ENCODE results near the gene ZNF644.
"Not testable (repeated sequence)": the region's sequence is repeated elsewhere in the genome, so short reads cannot be mapped to it uniquely, and the experiment has no call there.

DNA sequence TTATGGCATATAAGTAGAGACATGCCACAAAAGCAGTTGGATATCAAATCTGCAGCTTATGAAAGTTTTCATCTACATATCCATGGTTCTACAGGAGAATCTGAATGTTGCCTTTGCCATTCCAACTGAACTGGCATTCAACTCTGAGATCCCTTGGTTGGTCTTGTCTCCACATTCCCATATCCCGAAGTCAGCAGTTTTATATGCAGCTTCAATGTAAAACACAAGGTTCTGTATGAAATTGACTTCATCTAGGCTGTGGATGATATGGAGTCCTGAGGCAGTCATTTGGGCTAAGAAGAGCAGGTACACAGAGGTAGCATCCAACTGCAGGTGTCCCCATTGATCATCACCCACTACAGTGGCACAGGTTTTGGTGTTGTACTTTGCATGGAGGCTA, 129.0 kb downstream of the ZNF644 start:
- TF ChIP-seq, protein P1, sequence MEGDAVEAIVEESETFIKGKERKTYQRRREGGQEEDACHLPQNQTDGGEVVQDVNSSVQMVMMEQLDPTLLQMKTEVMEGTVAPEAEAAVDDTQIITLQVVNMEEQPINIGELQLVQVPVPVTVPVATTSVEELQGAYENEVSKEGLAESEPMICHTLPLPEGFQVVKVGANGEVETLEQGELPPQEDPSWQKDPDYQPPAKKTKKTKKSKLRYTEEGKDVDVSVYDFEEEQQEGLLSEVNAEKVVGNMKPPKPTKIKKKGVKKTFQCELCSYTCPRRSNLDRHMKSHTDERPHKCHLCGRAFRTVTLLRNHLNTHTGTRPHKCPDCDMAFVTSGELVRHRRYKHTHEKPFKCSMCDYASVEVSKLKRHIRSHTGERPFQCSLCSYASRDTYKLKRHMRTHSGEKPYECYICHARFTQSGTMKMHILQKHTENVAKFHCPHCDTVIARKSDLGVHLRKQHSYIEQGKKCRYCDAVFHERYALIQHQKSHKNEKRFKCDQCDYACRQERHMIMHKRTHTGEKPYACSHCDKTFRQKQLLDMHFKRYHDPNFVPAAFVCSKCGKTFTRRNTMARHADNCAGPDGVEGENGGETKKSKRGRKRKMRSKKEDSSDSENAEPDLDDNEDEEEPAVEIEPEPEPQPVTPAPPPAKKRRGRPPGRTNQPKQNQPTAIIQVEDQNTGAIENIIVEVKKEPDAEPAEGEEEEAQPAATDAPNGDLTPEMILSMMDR (conservative IDR thresholded peaks at IDR 0.05 in 1 of 2, IDR thresholded peaks at IDR 0.05 in 1 of 2; ENCODE audit: extremely low read depth in 1 of 2, insufficient read depth in 1 of 2, low read depth in 1 of 2, low read length in 2 of 2), result not testable (repeated sequence)
- not testable (repeated sequence) for TF ChIP-seq EZH2 (IDR thresholded peaks at IDR 0.05; ENCODE audit: borderline replicate concordance, low read length)

Data from mammary epithelial cell (primary cell).